Raji (cell line): Measurements from ENCODE around the gene C1orf226.

Source experiments
- POLR2A ChIP-seq: IDR thresholded peaks from 2 replicates; pipeline ENCODE4 v1.6.1; 2011; ENCODE audit warnings: low read depth, low read length, control low read depth; ENCODE audit not compliant: insufficient read depth

Gene C1orf226

GRCh38 chr1:162361349-162361748 is 20.2 kb upstream of the C1orf226 start:
- no peak for TF ChIP-seq POLR2A

GRCh38 chr1:162363823-162364222 is 17.7 kb upstream of the C1orf226 start:
- no peak for TF ChIP-seq POLR2A

DNA sequence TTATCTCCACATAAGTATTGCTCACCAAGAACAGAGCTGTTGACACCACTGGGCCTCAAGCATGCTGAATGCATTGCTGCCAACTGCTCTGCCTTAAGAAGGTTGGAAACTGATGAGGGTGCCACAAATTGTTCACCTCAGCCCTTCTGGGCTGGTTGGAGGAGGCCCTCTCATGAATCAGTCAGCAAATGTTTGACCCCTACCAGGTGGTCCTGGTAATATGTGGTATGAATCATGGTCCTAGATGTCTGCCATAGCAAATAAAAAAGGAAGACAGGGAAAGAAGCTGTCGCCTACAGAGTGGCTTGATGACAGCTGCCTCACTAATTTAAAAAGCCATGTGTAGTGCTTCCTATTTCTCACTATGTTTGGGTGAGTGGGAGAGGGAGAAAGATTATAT is 17.0 kb upstream of the C1orf226 start:
- TF ChIP-seq POLR2A, result no peak

DNA sequence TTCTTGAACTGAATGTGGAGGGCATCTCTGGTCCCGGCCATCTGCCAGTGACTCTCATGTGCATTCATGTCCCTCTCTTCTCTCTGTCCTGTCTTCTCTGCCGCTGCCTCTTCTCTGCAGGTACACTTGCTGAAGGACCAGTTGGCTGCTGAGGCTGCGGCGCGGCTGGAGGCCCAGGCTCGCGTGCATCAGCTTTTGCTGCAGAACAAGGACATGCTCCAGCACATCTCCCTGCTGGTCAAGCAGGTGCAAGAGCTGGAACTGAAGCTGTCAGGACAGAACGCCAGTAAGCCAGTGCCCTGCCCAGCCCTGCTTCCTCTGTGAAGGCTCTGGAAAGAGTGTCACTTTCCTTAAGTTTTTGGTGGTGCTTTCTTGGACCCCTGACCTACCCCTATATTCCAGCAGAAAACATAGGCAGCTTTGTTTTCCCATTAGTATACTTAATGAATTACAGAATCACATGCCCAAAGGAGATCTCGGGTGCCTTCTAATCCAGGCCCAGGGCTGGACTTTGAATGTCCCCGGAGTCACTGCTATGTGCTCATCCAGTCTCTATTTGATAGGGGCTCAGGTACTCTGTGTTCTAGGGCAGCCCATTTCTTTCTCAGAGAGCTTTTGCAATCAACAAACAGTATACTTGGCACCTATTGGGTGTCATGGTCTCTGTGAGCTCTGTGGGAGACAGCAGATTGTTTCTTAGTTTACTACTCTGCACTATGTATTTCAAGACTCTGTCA is 16.1 kb upstream of the C1orf226 start:
- TF ChIP-seq POLR2A, result no peak

DNA sequence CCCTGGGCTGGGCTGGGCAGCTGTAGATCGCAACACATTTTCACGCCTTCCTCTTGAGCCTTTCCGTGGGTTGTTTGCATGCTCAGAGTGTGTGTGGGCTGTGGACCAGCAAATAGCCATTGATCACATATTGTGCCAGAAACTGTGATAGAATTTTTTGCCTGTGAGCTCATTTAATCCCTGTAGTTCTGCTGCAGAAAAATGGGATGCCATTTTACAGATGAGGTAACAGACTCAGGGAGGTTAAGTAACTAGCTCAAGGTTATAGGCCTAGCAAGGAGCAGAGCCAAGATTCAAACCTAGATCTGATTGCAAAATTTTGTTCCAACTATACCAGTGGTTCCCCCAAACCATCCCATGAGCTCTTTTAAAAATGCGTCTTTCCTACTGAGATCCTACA is 15.4 kb upstream of the C1orf226 start:
- no peak for TF ChIP-seq POLR2A

- TF ChIP-seq POLR2A, result no peak
Observed at GRCh38 chr1:162366671-162367070, 14.9 kb upstream of the C1orf226 start.

GRCh38 chr1:162367073-162367472 is 14.5 kb upstream of the C1orf226 start:
- TF ChIP-seq POLR2A, result no peak

DNA sequence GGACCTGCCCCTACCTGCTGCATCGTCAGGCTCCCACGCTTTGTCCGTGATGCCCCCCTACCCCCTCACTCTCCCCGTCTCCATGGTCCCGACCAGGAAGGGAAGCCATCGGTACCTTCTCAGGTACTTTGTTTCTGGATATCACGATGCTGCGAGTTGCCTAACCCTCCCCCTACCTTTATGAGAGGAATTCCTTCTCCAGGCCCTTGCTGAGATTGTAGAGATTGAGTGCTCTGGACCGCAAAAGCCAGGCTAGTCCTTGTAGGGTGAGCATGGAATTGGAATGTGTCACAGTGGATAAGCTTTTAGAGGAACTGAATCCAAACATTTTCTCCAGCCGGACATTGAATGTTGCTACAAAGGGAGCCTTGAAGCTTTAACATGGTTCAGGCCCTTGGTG is 13.8 kb upstream of the C1orf226 start:
- no peak for TF ChIP-seq POLR2A

DNA sequence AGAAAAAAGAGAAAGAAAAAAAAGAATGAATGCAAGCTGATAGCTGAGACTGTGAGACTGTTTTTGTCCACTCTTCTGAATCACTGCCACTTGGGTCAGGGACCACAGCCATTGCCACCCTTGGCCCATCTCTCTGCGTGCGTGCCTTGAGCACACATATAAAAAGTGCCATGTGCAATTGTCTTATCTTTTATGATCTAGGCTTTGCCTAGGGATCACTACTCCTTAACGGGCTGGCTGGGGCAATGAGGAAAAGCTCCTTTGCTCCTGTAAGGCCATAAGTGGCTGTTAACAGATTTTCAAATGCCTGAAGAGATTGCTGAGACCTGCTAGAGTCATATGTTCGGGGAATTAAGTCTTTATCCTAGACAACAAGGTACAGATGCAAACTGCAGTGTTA is 13.1 kb upstream of the C1orf226 start:
- TF ChIP-seq POLR2A, result no peak

- no peak for TF ChIP-seq POLR2A
Observed at GRCh38 chr1:162369571-162369970, 12.0 kb upstream of the C1orf226 start.

GRCh38 chr1:162370161-162370560 is 11.4 kb upstream of the C1orf226 start:
- TF ChIP-seq POLR2A, result no peak

- TF ChIP-seq POLR2A, result no peak
Observed at GRCh38 chr1:162370721-162371120, 10.8 kb upstream of the C1orf226 start.

GRCh38 chr1:162371611-162372010 is 9.9 kb upstream of the C1orf226 start:
- TF ChIP-seq POLR2A, result no peak

GRCh38 chr1:162372159-162373071 is 9.1 kb upstream of the C1orf226 start:
- no peak for TF ChIP-seq POLR2A

- TF ChIP-seq POLR2A, result no peak
Observed at GRCh38 chr1:162373072-162373427, 8.5 kb upstream of the C1orf226 start.
